Measurements from ENCODE around the gene SYNGR2.
A peak's percentile ranks its signal among the peaks of the same experiment; 100 is the strongest.

The SYNGR2 gene

GRCh38 chr17:78168242-78168902 is at the start of gene SYNGR2:
SYNGR2 (plus strand) TSS chr17:78168581; CDS start chr17:78168617, 36 bp downstream.
- peak; percentile 35 for DNase-seq

GRCh38 chr17:78118801-78119241 is 49.6 kb upstream of the SYNGR2 start:
- no peak for DNase-seq

- no peak for DNase-seq
Observed at GRCh38 chr17:78120537-78120936, 47.8 kb upstream of the SYNGR2 start.

- no peak for DNase-seq
Observed at GRCh38 chr17:78120971-78121800, 47.2 kb upstream of the SYNGR2 start.

GRCh38 chr17:78121801-78122215 is 46.6 kb upstream of the SYNGR2 start:
- no peak for DNase-seq

GRCh38 chr17:78122216-78122930 is 46.0 kb upstream of the SYNGR2 start:
- no peak for DNase-seq

GRCh38 chr17:78122931-78123249 is 45.5 kb upstream of the SYNGR2 start:
- DNase-seq = no peak

GRCh38 chr17:78123258-78123929 is 45.0 kb upstream of the SYNGR2 start:
- DNase-seq = no peak

GRCh38 chr17:78124081-78124835 is 44.1 kb upstream of the SYNGR2 start:
- DNase-seq = no peak

GRCh38 chr17:78124836-78125137 is 43.6 kb upstream of the SYNGR2 start:
- DNase-seq = no peak

GRCh38 chr17:78125138-78125913 is 43.1 kb upstream of the SYNGR2 start:
- DNase-seq = no peak

- DNase-seq = no peak
Observed at GRCh38 chr17:78125976-78126894, 42.1 kb upstream of the SYNGR2 start.

- DNase-seq = no peak
Observed at GRCh38 chr17:78126895-78127238, 41.5 kb upstream of the SYNGR2 start.

- DNase-seq = no peak
Observed at GRCh38 chr17:78127239-78127887, 41.0 kb upstream of the SYNGR2 start.

GRCh38 chr17:78127888-78128550 is 40.4 kb upstream of the SYNGR2 start:
- no peak for DNase-seq

GRCh38 chr17:78128551-78129350 is 39.6 kb upstream of the SYNGR2 start, which contains the start of gene TMC6:
TMC6 (minus strand) TSS chr17:78128755; CDS start chr17:78126832, 1,923 bp downstream.
- DNase-seq = no peak

GRCh38 chr17:78129351-78130089 is 38.9 kb upstream of the SYNGR2 start:
- no peak for DNase-seq

GRCh38 chr17:78130090-78130436 is 38.3 kb upstream of the SYNGR2 start:
- DNase-seq = no peak
